Activated B cell treated with CpG ODN at 0.5 μM for 24 hours (primary cell): ENCODE measurements around the gene PROSER3. TPM values are rescaled to one million over a fixed set of nuclear protein-coding genes. Genes with fewer than 3 reads are reported as not detected.

Source experiments
- ATAC-seq: fragments of 200-7000 bp; cut with Tn5 transposase; one replicate; pipeline ENCODE4 v1.10.0; 2021; ENCODE audit warnings: low read depth, mild to moderate bottlenecking, moderate library complexity
- CTCF ChIA-PET: fragments of 350-600 bp; sonication (Branson Sonifier 250); formaldehyde crosslinking; loops from one replicate; lab custom pipeline; 2021; ENCODE audit warnings: antibody characterized with exemption; lab: Charles Lee
- POLR2A ChIA-PET: fragments of 350-600 bp; sonication (Branson Sonifier 250); formaldehyde crosslinking; loops from one replicate; lab custom pipeline; 2021; ENCODE audit warnings: antibody characterized with exemption; lab: Charles Lee
- DNase-seq: peaks from one replicate; pipeline ENCODE4 v3.0.0; 2022
- H3K27ac Mint-ChIP-seq: one replicate; pipeline ENCODE4 v1.8.0; 2020; ENCODE audit warnings: mixed read lengths
- H3K27me3 Mint-ChIP-seq: one replicate; pipeline ENCODE4 v1.8.0; 2021; ENCODE audit warnings: mixed read lengths
- H3K36me3 Mint-ChIP-seq: one replicate; pipeline ENCODE4 v1.8.0; 2021; ENCODE audit warnings: low read depth, mixed read lengths
- H3K4me1 Mint-ChIP-seq: one replicate; pipeline ENCODE4 v1.8.0; 2021; ENCODE audit warnings: mixed read lengths
- H3K4me3 Mint-ChIP-seq: one replicate; pipeline ENCODE4 v1.8.0; 2020; ENCODE audit warnings: mild to moderate bottlenecking, mixed read lengths
- H3K9me3 Mint-ChIP-seq: one replicate; pipeline ENCODE4 v1.8.0; 2020; ENCODE audit warnings: mixed read lengths
- CTCF ChIP-seq: fragments of 200-600 bp; IDR thresholded peaks from one replicate; pipeline ENCODE4 v1.8.0; 2022; ENCODE audit warnings: antibody characterized with exemption, mild to moderate bottlenecking
- intact Hi-C: fragments of 100-400 bp; cut with micrococcal nuclease; formaldehyde crosslinking; loops from one replicate; pipeline ENCODE4 v1.15.1; 2024
- total RNA-seq: library from RNA; stranded (reverse); gene quantifications from 2 replicates; pipeline ENCODE4 v1.2.3, GENCODE V29; 2022

The PROSER3 gene
- total RNA-seq, 1 donor from 2014 or later = 60.5 TPM

GRCh38 chr19:35774274-35775045, 16.5 kb downstream of the PROSER3 start:
- ATAC-seq (no peak), DNase-seq (no peak)
- CTCF ChIA-PET = no interaction called here
- H3K4me1 Mint-ChIP-seq = peaks cover 9% of the 10 kb centered on the region
- intact Hi-C loops = loop anchor here (1.0 to 5.0 kb wide), 7 partner anchors 16 to 157 kb away; partner anchors contain the start of genes APLP1, COX6B1, LIN37 and PROSER3
- H3K27me3 Mint-ChIP-seq = no peaks in the 10 kb centered on the region
- POLR2A ChIA-PET = interaction anchor here (0.6 to 0.7 kb wide), 2 partner anchors 254 to 1076 kb away, joined by 4 read pairs; no protein-coding TSS in a partner anchor
- no peaks in the 10 kb centered on the region for H3K9me3 Mint-ChIP-seq
- no peak for TF ChIP-seq CTCF
- no peaks in the 10 kb centered on the region for H3K36me3 Mint-ChIP-seq
- peak overlapping the region; percentile 79 for H3K4me3 Mint-ChIP-seq
- H3K27ac Mint-ChIP-seq = no peak overlapping the region

GRCh38 chr19:35775046-35775297, 17.0 kb downstream of the PROSER3 start:
- ATAC-seq (no peak), DNase-seq (no peak)
- Mint-ChIP-seq H3K27me3 (no peaks in the 10 kb centered on the region), H3K27ac (no peak overlapping the region), H3K4me3 (peak overlapping the region; percentile 79), H3K9me3 (no peaks in the 10 kb centered on the region), H3K36me3 (no peaks in the 10 kb centered on the region), H3K4me1 (peaks cover 9% of the 10 kb centered on the region)
- CTCF ChIA-PET = no interaction called here
- POLR2A ChIA-PET = interaction anchor here (0.6 kb wide), 1 partner anchor 254 kb away, joined by 4 read pairs; no protein-coding TSS in a partner anchor
- intact Hi-C loops = loop anchor here (1.0 to 5.0 kb wide), 7 partner anchors 17 to 156 kb away; partner anchors contain the start of genes APLP1, COX6B1, LIN37 and PROSER3
- no peak for TF ChIP-seq CTCF

GRCh38 chr19:35775298-35776101, 17.5 kb downstream of the PROSER3 start, which contains the start of gene ARHGAP33:
ARHGAP33 (plus strand) TSS chr19:35775564; CDS start chr19:35775659, 95 bp downstream.
- H3K36me3 Mint-ChIP-seq = no peaks in the 10 kb centered on the region
- no peak within 1 kb of the TSS for H3K27ac Mint-ChIP-seq
- intact Hi-C loops = loop anchor here (1.0 to 5.0 kb wide), 7 partner anchors 17 to 156 kb away; partner anchors contain the start of genes APLP1, COX6B1, LIN37 and PROSER3
- no peak for TF ChIP-seq CTCF
- peak; percentile 97 for DNase-seq
- no peaks in the 10 kb centered on the region for H3K9me3 Mint-ChIP-seq
- H3K27me3 Mint-ChIP-seq = no peaks in the 10 kb centered on the region
- CTCF ChIA-PET = no interaction called here
- H3K4me3 Mint-ChIP-seq = peak within 1 kb of the TSS; percentile 79
- ATAC-seq = peak; percentile 99
- POLR2A ChIA-PET = interaction anchor here (0.6 to 1.7 kb wide), 2 partner anchors 31 to 253 kb away, joined by 4 to 7 read pairs; no protein-coding TSS in a partner anchor
- peaks cover 9% of the 10 kb centered on the region for H3K4me1 Mint-ChIP-seq

- ATAC-seq (no peak), DNase-seq (no peak)
- no peaks in the 10 kb centered on the region for H3K9me3 Mint-ChIP-seq
- peaks cover 3% of the 10 kb centered on the region for H3K36me3 Mint-ChIP-seq
- H3K4me3 Mint-ChIP-seq = peak overlapping the region; percentile 78
- ChIA-PET POLR2A (interaction anchor here (1.1 to 1.7 kb wide), 2 partner anchors 32 to 39 kb away, joined by 3 to 7 read pairs; no protein-coding TSS in a partner anchor), CTCF (no interaction called here)
- no peak for TF ChIP-seq CTCF
- H3K27ac Mint-ChIP-seq = no peak overlapping the region
- H3K4me1 Mint-ChIP-seq = peaks cover 9% of the 10 kb centered on the region
- intact Hi-C loops = loop anchor here (5.0 kb wide), 2 partner anchors 84 to 91 kb away; partner anchors contain the start of gene APLP1
- no peaks in the 10 kb centered on the region for H3K27me3 Mint-ChIP-seq
Observed at GRCh38 chr19:35776102-35776788, 18.3 kb downstream of the PROSER3 start.
